Forelimb muscle (tissue), 1 donor: ENCODE data around the gene LRRK2. TPM values are rescaled to one million over a fixed set of nuclear protein-coding genes. Genes with fewer than 3 reads are reported as not detected.

ENCODE experiments used
- DNase-seq: peaks from one replicate; pipeline ENCODE4 v3.0.0-alpha.2; 2013; ENCODE audit warnings: low read depth
- polyA plus RNA-seq: library from polyadenylated mRNA; unstranded; fragments of 120-200 nt; gene quantifications from one replicate; pipeline ENCODE4 v1.2.1, GENCODE V29; 2013; ENCODE audit not compliant: insufficient read length

Gene LRRK2
- polyA plus RNA-seq, 1 donor, result 4.5 TPM

GRCh38 chr12:40399656-40400055 is 174.9 kb downstream of the LRRK2 start:
- DNase-seq, result no peak

DNA sequence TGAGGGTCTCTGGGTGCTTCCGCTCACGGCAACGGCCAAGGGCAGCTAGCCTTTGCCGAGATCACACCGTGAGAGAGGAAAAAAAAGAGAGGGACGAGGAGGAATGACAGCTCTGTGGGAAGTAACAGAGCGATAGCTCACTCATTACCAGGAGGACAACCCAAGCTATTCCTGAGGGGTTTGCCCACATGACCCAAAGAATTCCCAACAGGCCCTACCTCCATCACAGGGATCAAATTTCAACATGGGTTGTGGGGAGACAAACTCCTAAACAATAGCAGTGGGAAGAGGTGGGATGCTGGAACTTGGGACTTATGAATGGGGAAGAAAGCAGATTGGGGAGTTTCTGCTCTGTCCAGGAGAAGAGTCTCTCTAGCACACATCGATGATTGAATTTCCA is 180.6 kb downstream of the LRRK2 start:
- DNase-seq, result no peak

Other genes with a start within 250 kb of the LRRK2 start
- 3.5 TPM for gene SLC2A13, start 118.9 kb upstream of the LRRK2 start, polyA plus RNA-seq